Measurements from ENCODE around the gene GRIK5. TPM values are rescaled to one million over a fixed set of nuclear protein-coding genes. Genes with fewer than 3 reads are reported as not detected.
A peak's percentile ranks its signal among the peaks of the same experiment; 100 is the strongest.

Gene GRIK5
- polyA plus RNA-seq, 1 experiment: 0.06 TPM

DNA sequence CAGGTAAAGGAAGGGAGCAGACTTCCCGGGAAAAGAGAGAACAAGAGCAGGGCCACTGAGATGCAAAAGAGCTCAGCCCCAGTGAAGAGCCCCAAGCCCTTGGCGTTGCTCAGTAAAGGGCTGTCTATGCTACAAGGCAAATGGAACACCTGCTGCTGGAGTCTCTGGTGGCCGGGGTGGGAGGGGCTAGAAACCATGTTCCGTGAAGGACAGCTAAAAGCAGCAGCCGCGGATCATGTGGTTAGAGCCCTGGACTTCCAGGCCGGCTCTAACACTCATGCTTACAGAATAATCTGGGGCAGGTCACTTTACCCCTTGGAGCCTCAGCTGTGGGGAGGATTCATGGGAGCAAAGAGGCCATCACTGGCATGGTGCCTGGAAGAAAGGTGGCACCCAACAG, 44.4 kb upstream of the GRIK5 start:
- ChIA-PET CTCF (interaction anchor here (0.8 to 9.3 kb wide), 8 partner anchors 10 to 324 kb away, joined by 4 to 98 read pairs (median 6); partner anchors contain the start of gene POU2F2), POLR2A (no interaction called here)
- TF ChIP-seq, protein P1, sequence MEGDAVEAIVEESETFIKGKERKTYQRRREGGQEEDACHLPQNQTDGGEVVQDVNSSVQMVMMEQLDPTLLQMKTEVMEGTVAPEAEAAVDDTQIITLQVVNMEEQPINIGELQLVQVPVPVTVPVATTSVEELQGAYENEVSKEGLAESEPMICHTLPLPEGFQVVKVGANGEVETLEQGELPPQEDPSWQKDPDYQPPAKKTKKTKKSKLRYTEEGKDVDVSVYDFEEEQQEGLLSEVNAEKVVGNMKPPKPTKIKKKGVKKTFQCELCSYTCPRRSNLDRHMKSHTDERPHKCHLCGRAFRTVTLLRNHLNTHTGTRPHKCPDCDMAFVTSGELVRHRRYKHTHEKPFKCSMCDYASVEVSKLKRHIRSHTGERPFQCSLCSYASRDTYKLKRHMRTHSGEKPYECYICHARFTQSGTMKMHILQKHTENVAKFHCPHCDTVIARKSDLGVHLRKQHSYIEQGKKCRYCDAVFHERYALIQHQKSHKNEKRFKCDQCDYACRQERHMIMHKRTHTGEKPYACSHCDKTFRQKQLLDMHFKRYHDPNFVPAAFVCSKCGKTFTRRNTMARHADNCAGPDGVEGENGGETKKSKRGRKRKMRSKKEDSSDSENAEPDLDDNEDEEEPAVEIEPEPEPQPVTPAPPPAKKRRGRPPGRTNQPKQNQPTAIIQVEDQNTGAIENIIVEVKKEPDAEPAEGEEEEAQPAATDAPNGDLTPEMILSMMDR (IDR thresholded peaks at IDR 0.05; ENCODE audit: insufficient read depth, low read depth, low read length): no peak
- H3K27me3 ChIP-seq (ENCODE audit: control insufficient read depth, insufficient read depth, low read length): no peaks in the 10 kb centered on the region
- DNase-seq (ENCODE audit: low read depth): no peak
- H3K36me3 ChIP-seq (ENCODE audit: control insufficient read depth, insufficient read depth, low read length): peaks cover 5% of the 10 kb centered on the region
- no peak overlapping the region for H3K4me3 ChIP-seq (ENCODE audit: low read depth, low read length)

GRCh38 chr19:42113641-42114348, 43.8 kb upstream of the GRIK5 start:
- Histone ChIP-seq H3K36me3 (ENCODE audit: control insufficient read depth, insufficient read depth, low read length) (peaks cover 5% of the 10 kb centered on the region), H3K27me3 (ENCODE audit: control insufficient read depth, insufficient read depth, low read length) (no peaks in the 10 kb centered on the region), H3K4me3 (ENCODE audit: low read depth, low read length) (no peak overlapping the region)
- ChIA-PET POLR2A (no interaction called here), CTCF (interaction anchor here (0.5 to 9.3 kb wide), 15 partner anchors 11 to 325 kb away, joined by 3 to 98 read pairs (median 4); partner anchors contain the start of gene POU2F2)
- peak; percentile 91 for DNase-seq (ENCODE audit: low read depth)
- TF ChIP-seq, protein P1 (IDR thresholded peaks at IDR 0.05; ENCODE audit: insufficient read depth, low read depth, low read length): peak; percentile 35; the same call in 1 of the 2 replicates

DNA sequence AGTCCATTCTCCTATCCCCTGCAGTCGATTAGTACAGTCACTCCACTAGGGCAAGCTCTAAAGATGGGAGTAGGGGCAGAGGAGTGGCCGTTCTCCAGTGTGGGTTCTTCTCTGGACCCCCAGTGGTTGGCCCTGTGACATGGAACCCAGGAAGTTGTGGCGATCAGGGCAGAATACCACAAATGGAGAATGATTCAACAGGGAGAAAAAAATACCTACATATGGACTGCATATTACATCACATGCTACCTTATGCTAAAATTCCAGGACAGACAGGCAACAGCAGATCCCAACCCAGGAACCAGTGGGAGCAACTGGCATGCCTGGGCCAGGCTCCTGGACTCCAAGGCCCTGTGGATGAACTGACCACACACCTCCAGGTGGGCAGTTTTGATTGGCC, 41.8 kb upstream of the GRIK5 start:
- no peak for DNase-seq (ENCODE audit: low read depth)
- peaks cover 3% of the 10 kb centered on the region for H3K36me3 ChIP-seq (ENCODE audit: control insufficient read depth, insufficient read depth, low read length)
- H3K27me3 ChIP-seq (ENCODE audit: control insufficient read depth, insufficient read depth, low read length): no peaks in the 10 kb centered on the region
- CTCF ChIA-PET: interaction anchor here (0.8 to 9.3 kb wide), 13 partner anchors 12 to 288 kb away, joined by 3 to 98 read pairs (median 4); partner anchors contain the start of genes GSK3A and POU2F2
- POLR2A ChIA-PET: no interaction called here
- no peak overlapping the region for H3K4me3 ChIP-seq (ENCODE audit: low read depth, low read length)
- TF ChIP-seq, protein P1 (IDR thresholded peaks at IDR 0.05; ENCODE audit: insufficient read depth, low read depth, low read length): no peak

DNA sequence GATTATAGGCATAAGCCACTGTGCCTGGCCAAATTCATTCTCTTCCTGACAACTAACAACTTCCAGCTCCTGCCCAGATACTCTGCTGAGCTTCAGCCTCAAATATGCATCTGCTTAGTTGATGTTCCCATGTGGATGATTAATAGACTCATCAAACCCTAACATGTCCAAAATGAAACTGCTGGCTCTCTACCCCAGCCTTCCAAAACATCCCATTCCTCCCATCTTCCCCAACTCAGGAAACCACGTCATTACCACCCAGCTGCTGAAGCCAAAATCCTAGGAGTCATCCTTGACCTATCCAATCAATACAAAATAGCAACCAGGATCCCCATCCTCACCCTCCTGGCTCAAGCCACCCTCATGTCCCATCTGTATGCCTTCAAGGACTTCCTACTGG, 41.4 kb upstream of the GRIK5 start:
- DNase-seq (ENCODE audit: low read depth): no peak
- TF ChIP-seq, protein P1 (IDR thresholded peaks at IDR 0.05; ENCODE audit: insufficient read depth, low read depth, low read length): no peak
- Histone ChIP-seq H3K4me3 (ENCODE audit: low read depth, low read length) (no peak overlapping the region), H3K36me3 (ENCODE audit: control insufficient read depth, insufficient read depth, low read length) (peaks cover 2% of the 10 kb centered on the region), H3K27me3 (ENCODE audit: control insufficient read depth, insufficient read depth, low read length) (no peaks in the 10 kb centered on the region)
- POLR2A ChIA-PET: no interaction called here
- CTCF ChIA-PET: interaction anchor here (0.8 to 9.3 kb wide), 15 partner anchors 11 to 288 kb away, joined by 3 to 98 read pairs (median 3); partner anchors contain the start of genes GSK3A and POU2F2

DNA sequence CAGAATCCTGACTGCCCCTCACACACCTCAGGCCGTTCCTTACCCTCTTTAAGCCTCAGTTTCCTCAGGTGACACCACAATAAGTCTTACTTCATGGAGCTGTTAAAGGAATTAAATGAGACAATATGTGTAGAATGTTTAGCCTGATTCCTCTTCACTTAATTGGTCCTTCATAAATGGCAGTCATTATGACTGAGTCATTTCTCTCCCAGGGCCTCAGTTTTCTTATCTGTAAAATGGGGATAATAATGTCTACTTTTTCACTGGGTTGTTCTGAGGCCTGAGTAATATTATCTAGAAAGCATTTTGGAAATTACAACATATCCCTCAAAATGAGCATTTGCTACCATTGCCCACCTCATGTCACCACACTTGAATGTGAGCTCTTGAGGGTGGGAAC, 40.7 kb upstream of the GRIK5 start:
- no peaks in the 10 kb centered on the region for H3K36me3 ChIP-seq (ENCODE audit: control insufficient read depth, insufficient read depth, low read length)
- ChIA-PET CTCF (interaction anchor here (0.5 to 9.3 kb wide), 16 partner anchors 9 to 290 kb away, joined by 3 to 98 read pairs (median 6); partner anchors contain the start of genes GSK3A and POU2F2), POLR2A (no interaction called here)
- TF ChIP-seq, protein P1 (IDR thresholded peaks at IDR 0.05; ENCODE audit: insufficient read depth, low read depth, low read length): no peak
- H3K27me3 ChIP-seq (ENCODE audit: control insufficient read depth, insufficient read depth, low read length): no peaks in the 10 kb centered on the region
- DNase-seq (ENCODE audit: low read depth): no peak
- H3K4me3 ChIP-seq (ENCODE audit: low read depth, low read length): no peak overlapping the region

Measured in BJ (cell line).